DND-41 (cell line): ENCODE data around the gene BOD1.

Source experiments
- EZH2 ChIP-seq: IDR thresholded peaks from 3 replicates; pipeline ENCODE4 v1.6.1; 2012; ENCODE audit warnings: borderline replicate concordance, low read depth, mild to moderate bottlenecking, moderate library complexity, low read length, inconsistent platforms; ENCODE audit not compliant: severe bottlenecking
- TF ChIP-seq, protein P1 (sequence below): IDR thresholded peaks from 2 replicates; pipeline ENCODE4 v1.5.1; 2012; ENCODE audit warnings: borderline replicate concordance, low read length, moderate library complexity, mild to moderate bottlenecking; ENCODE audit not compliant: poor library complexity, severe bottlenecking; ENCODE audit errors: extremely low read depth

- TF ChIP-seq, protein P1, sequence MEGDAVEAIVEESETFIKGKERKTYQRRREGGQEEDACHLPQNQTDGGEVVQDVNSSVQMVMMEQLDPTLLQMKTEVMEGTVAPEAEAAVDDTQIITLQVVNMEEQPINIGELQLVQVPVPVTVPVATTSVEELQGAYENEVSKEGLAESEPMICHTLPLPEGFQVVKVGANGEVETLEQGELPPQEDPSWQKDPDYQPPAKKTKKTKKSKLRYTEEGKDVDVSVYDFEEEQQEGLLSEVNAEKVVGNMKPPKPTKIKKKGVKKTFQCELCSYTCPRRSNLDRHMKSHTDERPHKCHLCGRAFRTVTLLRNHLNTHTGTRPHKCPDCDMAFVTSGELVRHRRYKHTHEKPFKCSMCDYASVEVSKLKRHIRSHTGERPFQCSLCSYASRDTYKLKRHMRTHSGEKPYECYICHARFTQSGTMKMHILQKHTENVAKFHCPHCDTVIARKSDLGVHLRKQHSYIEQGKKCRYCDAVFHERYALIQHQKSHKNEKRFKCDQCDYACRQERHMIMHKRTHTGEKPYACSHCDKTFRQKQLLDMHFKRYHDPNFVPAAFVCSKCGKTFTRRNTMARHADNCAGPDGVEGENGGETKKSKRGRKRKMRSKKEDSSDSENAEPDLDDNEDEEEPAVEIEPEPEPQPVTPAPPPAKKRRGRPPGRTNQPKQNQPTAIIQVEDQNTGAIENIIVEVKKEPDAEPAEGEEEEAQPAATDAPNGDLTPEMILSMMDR, result no peak
- TF ChIP-seq EZH2, result no peak
Observed at GRCh38 chr5:173602423-173602822, 14.0 kb downstream of the BOD1 start.
